ENCODE data around the gene FXYD6.

DNA sequence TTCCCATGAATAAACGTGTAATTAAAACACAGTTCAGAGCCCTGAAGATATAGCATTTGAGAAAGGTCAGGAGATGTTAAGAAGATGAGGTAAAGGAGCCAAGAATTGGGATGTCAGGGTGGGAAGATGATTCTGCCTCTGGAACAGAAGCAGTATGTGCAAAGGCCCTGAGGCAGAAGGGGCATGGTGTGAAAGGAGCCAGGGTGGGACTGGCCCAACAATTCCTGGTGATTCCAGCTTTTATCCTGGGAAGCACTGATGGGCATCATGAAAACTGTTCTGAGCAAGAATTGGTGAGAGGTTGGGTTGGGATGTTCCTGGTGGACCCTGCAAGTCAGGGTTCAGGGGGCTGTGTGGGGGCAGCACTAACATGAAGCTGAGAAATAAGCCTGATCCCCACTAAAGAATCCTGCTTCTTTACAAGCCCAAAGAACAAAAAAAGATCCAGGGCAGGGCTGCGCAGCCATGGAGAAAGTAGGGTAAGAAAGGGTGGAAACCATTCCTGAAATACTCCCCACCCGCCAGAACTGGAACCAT lies 2.5 kb upstream of the FXYD6 start:
- TF ChIP-seq CTCF (IDR thresholded peaks at IDR 0.05; ENCODE audit: low read depth, low read length) (no peak), EZH2phosphoT487 (IDR thresholded peaks at IDR 0.05; ENCODE audit: low read depth) (no peak)

Data from OCI-LY3 (cell line).